B cell (primary cell): Measurements from ENCODE around the gene NDUFA13. TPM values are rescaled to one million over a fixed set of nuclear protein-coding genes. Genes with fewer than 3 reads are reported as not detected.

Experiments
- ATAC-seq: fragments of 200-7000 bp; cut with Tn5 transposase; one replicate; pipeline ENCODE4 v1.10.0; 2021; ENCODE audit warnings: low read depth, mild to moderate bottlenecking, moderate number of reproducible peaks, moderate library complexity
- CTCF ChIA-PET: fragments of 350-600 bp; sonication (Branson Sonifier 250); formaldehyde crosslinking; loops from one replicate; lab custom pipeline; 2021; ENCODE audit warnings: antibody characterized with exemption, inconsistent platforms; lab: Charles Lee
- POLR2A ChIA-PET: fragments of 350-600 bp; sonication (Branson Sonifier 250); formaldehyde crosslinking; loops from one replicate; lab custom pipeline; 2021; ENCODE audit warnings: antibody characterized with exemption; lab: Charles Lee
- DNase-seq: peaks from one replicate; pipeline ENCODE4 v3.0.0; 2013
- H2AFZ ChIP-seq: 2 replicates; pipeline ENCODE4 v1.6.1; 2012; ENCODE audit warnings: mild to moderate bottlenecking, low read depth, low read length; ENCODE audit not compliant: insufficient read depth, poor library complexity, severe bottlenecking
- H3K27ac ChIP-seq, 2 donors: 1 replicate in 1 of 2; 2 replicates in 1 of 2; pipeline ENCODE4 v1.5.1; 2012 to 2013; ENCODE audit warnings: low read length in 2 of 2, mild to moderate bottlenecking in 2 of 2, moderate library complexity in 1 of 2
- H3K27me3 ChIP-seq, 4 experiments: fragments of 200-600 bp in 1 of 4; sonication (generic) in 1 of 4; replicated peaks in 1 of 4; 1 replicate in 2 of 4; 2 replicates in 2 of 4; pipeline versions ENCODE4 v1.6.1 to v1.7.0; 2013 to 2016; ENCODE audit warnings: low read length in 3 of 4, mild to moderate bottlenecking in 2 of 4, mixed read lengths in 1 of 4, moderate library complexity in 1 of 4; ENCODE audit not compliant: insufficient read depth in 4 of 4, control insufficient read depth in 3 of 4; ENCODE audit errors: control extremely low read depth in 1 of 4
- H3K36me3 ChIP-seq, 2 experiments: replicated peaks in 1 of 2; 1 replicate in 1 of 2; 2 replicates in 1 of 2; pipeline versions ENCODE4 v1.6.1 to v1.7.1; 2013; ENCODE audit warnings: low read length in 1 of 2; ENCODE audit not compliant: insufficient read depth in 2 of 2, control insufficient read depth in 1 of 2; ENCODE audit errors: control extremely low read depth in 1 of 2, extremely low read depth in 1 of 2
- H3K4me1 ChIP-seq, 2 donors: fragments of 200-600 bp in 1 of 2; sonication (generic) in 1 of 2; 1 replicate in 1 of 2; 2 replicates in 1 of 2; pipeline versions ENCODE4 v1.5.1 to v1.6.1; 2013 to 2017; ENCODE audit warnings: low read length in 2 of 2; ENCODE audit not compliant: control insufficient read depth in 2 of 2, insufficient read depth in 2 of 2
- H3K4me2 ChIP-seq: replicated peaks from 2 replicates; pipeline ENCODE3; 2012; ENCODE audit warnings: mild to moderate bottlenecking, low read depth, low read length; ENCODE audit not compliant: poor library complexity, severe bottlenecking
- H3K4me3 ChIP-seq, 5 experiments: fragments of 200-600 bp in 1 of 5; sonication (generic) in 1 of 5; 1 replicate in 3 of 5; 2 replicates in 2 of 5; pipeline versions ENCODE4 v1.5.1 to v1.7.0; 2011 to 2016; ENCODE audit warnings: low read length in 4 of 5, mild to moderate bottlenecking in 4 of 5, low read depth in 2 of 5, control low read depth in 1 of 5, moderate library complexity in 1 of 5; ENCODE audit not compliant: insufficient read depth in 1 of 5; ENCODE audit errors: control extremely low read depth in 1 of 5, extremely low read depth in 1 of 5
- H3K79me2 ChIP-seq: fragments of 200-600 bp; sonication (generic); one replicate; pipeline ENCODE4 v1.6.0; 2016; ENCODE audit warnings: low read length; ENCODE audit not compliant: control insufficient read depth, insufficient read depth
- H3K9ac ChIP-seq: fragments of 200-600 bp; sonication (generic); 2 replicates; pipeline ENCODE4 v1.6.1; 2017; ENCODE audit warnings: mild to moderate bottlenecking, low read length, moderate library complexity
- H3K9me3 ChIP-seq, 3 donors: one replicate each; pipeline versions ENCODE4 v1.6.1 to v1.7.1; 2013; ENCODE audit warnings: low read length in 2 of 3; ENCODE audit not compliant: control insufficient read depth in 2 of 3, insufficient read depth in 1 of 3; ENCODE audit errors: control extremely low read depth in 1 of 3
- H4K20me1 ChIP-seq: 2 replicates; pipeline ENCODE4 v1.6.0; 2012; ENCODE audit warnings: mild to moderate bottlenecking, low read length; ENCODE audit not compliant: insufficient read depth, control insufficient read depth, poor library complexity, severe bottlenecking
- H3K27ac Mint-ChIP-seq: one replicate; pipeline ENCODE4 v1.8.0; 2021; ENCODE audit warnings: mixed read lengths
- H3K27me3 Mint-ChIP-seq: one replicate; pipeline ENCODE4 v1.8.0; 2021; ENCODE audit warnings: mixed read lengths
- H3K4me1 Mint-ChIP-seq: one replicate; pipeline ENCODE4 v1.8.0; 2021; ENCODE audit warnings: mixed read lengths
- H3K4me3 Mint-ChIP-seq: one replicate; pipeline ENCODE4 v1.8.0; 2021; ENCODE audit warnings: mixed read lengths
- H3K9me3 Mint-ChIP-seq: one replicate; pipeline ENCODE4 v1.8.0; 2022; ENCODE audit warnings: mixed read lengths; ENCODE audit not compliant: insufficient read depth
- CTCF ChIP-seq: fragments of 200-600 bp; IDR thresholded peaks from one replicate; pipeline ENCODE4 v1.8.0; 2022; ENCODE audit warnings: antibody characterized with exemption, mild to moderate bottlenecking
- EZH2 ChIP-seq: IDR thresholded peaks from 2 replicates; pipeline ENCODE4 v1.6.1; 2012; ENCODE audit warnings: borderline replicate concordance, low read depth, mild to moderate bottlenecking, moderate library complexity, low read length; ENCODE audit not compliant: insufficient read depth, poor library complexity, severe bottlenecking
- WGBS: methylation state at CpG from one replicate; pipeline ENCODE4 v1.1.5; 2013; ENCODE audit warnings: missing lambda C conversion rate; ENCODE audit not compliant: insufficient coverage; 5-methylcytosine and 5-hydroxymethylcytosine counted together
- intact Hi-C: fragments of 100-400 bp; cut with micrococcal nuclease; formaldehyde crosslinking; loops from one replicate; pipeline ENCODE4 v1.10.0; 2022
- polyA plus RNA-seq: library from polyadenylated mRNA; depleted of rRNA; stranded (reverse); fragments of >200 nt; gene quantifications from 2 replicates; pipeline ENCODE4 v1.2.3, GENCODE V29; 2012
- total RNA-seq, 2 donors: library from RNA; stranded (reverse); fragments of 120-200 nt in 1 of 2; gene quantifications; 1 replicate in 1 of 2; 2 replicates in 1 of 2; pipeline versions ENCODE4 v1.2.3 to v1.2.4, GENCODE V29; 2013 to 2022

Gene NDUFA13
- total and polyA plus RNA-seq, 2 donors (not counting 1 experiment from before 2014, with no cell fraction given): 188 to 195 TPM

- Histone ChIP-seq H3K4me2 (no peak overlapping the region), H3K9me3 (peaks cover 0 to 6% (median 0%) of the 10 kb centered on the region in 3 donors), H3K4me3 (no peak overlapping the region), H3K4me1 (peaks cover 0 to 2% of the 10 kb centered on the region in 2 donors), H3K9ac (no peak overlapping the region), H3K79me2 (no peaks in the 10 kb centered on the region), H3K27ac (no peak overlapping the region), H4K20me1 (no peaks in the 10 kb centered on the region), H3K27me3 (no peaks in the 10 kb centered on the region), H3K36me3 (no peaks in the 10 kb centered on the region), H2AFZ (no peak overlapping the region)
- WGBS: 97% methylated on average over 14 of the region's 16 CpGs
- DNase-seq (no peak), ATAC-seq (no peak)
- intact Hi-C loops: no loop called here
- Mint-ChIP-seq H3K9me3 (no peaks in the 10 kb centered on the region), H3K4me3 (no peak overlapping the region), H3K27me3 (no peaks in the 10 kb centered on the region), H3K4me1 (no peaks in the 10 kb centered on the region), H3K27ac (no peak overlapping the region)
- TF ChIP-seq CTCF (no peak), EZH2 (no peak)
- ChIA-PET POLR2A (no interaction called here), CTCF (interaction anchor here (1.4 kb wide), 1 partner anchor 27 kb away, joined by 5 read pairs; no protein-coding TSS in a partner anchor)
These were observed 42.6 kb downstream of the NDUFA13 start for GRCh38 chr19:19558636-19559035.

- Histone ChIP-seq H3K4me1 (no peaks in the 10 kb centered on the region), H3K9me3 (peaks cover 0 to 8% (median 0%) of the 10 kb centered on the region in 3 donors), H3K9ac (no peak overlapping the region), H3K4me2 (no peak overlapping the region), H3K79me2 (no peaks in the 10 kb centered on the region), H2AFZ (no peak overlapping the region), H3K27me3 (no peaks in the 10 kb centered on the region), H4K20me1 (no peaks in the 10 kb centered on the region), H3K27ac (no peak overlapping the region), H3K36me3 (no peaks in the 10 kb centered on the region), H3K4me3 (no peak overlapping the region)
- 57% methylated on average over 4 of the region's 4 CpGs for WGBS
- no peaks in the 10 kb centered on the region for H3K27me3 Mint-ChIP-seq
- no peaks in the 10 kb centered on the region for H3K4me1 Mint-ChIP-seq
- no peak overlapping the region for H3K4me3 Mint-ChIP-seq
- ATAC-seq: no peak
- DNase-seq: no peak
- TF ChIP-seq CTCF: no peak
- no peak for TF ChIP-seq EZH2
- no peaks in the 10 kb centered on the region for H3K9me3 Mint-ChIP-seq
- ChIA-PET CTCF (no interaction called here), POLR2A (interaction anchor here (0.6 kb wide), 1 partner anchor 1078 kb away, joined by 14 read pairs; no protein-coding TSS in a partner anchor)
- no peak overlapping the region for H3K27ac Mint-ChIP-seq
- intact Hi-C loops: no loop called here
These were observed 43.9 kb downstream of the NDUFA13 start for GRCh38 chr19:19559931-19560330.
